HepG2 (cell line): Measurements from ENCODE around the gene GRIK4. TPM values are rescaled to one million over a fixed set of nuclear protein-coding genes. Genes with fewer than 3 reads are reported as not detected.

Source experiments
- ATAC-seq: fragments of 200-7000 bp; cut with Tn5 transposase; 3 replicates; pipeline ENCODE4 v1.9.1; 2020; ENCODE audit warnings: mild to moderate bottlenecking, moderate library complexity
- BruUV-seq: library from RNA; stranded (reverse); fragments of 400-500 nt; replicated peaks from 2 replicates; lab custom pipeline; 2021; lab: Mats Ljungman, UMichigan
- CTCF ChIA-PET: fragments of 300-600 bp; formaldehyde crosslinking; extraction: SDS; loops from one replicate; lab custom pipeline; 2021; ENCODE audit warnings: low total read pairs, inconsistent platforms, low intra/inter-chr PET ratio; lab: Yijun Ruan, JAX
- POLR2A ChIA-PET: fragments of 350-600 bp; sonication (Branson Sonifier 250); formaldehyde crosslinking; loops from one replicate; lab custom pipeline; 2020; ENCODE audit warnings: antibody characterized with exemption, inconsistent platforms; lab: Yijun Ruan, JAX
- DNase-seq: peaks from one replicate; pipeline ENCODE4 v3.0.0-alpha.2; 2015; ENCODE audit warnings: low spot score
- FAIRE-seq: peaks from 3 replicates; lab custom pipeline; 2011; peaks lifted over from hg19 to GRCh38; lab: Jason Lieb, UNC
- H2AFZ ChIP-seq: one replicate; pipeline ENCODE4 v1.6.1; 2011; ENCODE audit warnings: low read length, inconsistent platforms
- H3K27ac ChIP-seq: fragments of 300-600 bp; 3 replicates; pipeline ENCODE4 v1.8.0; 2011; ENCODE audit warnings: mixed run types, mild to moderate bottlenecking, mixed read lengths, low read length, inconsistent platforms; ENCODE audit not compliant: insufficient read depth; ENCODE audit errors: extremely low read length
- H3K27me3 ChIP-seq, 2 experiments: fragments of 200-600 bp in 1 of 2; 2 replicates in 1 of 2; 3 replicates in 1 of 2; pipeline versions ENCODE4 v1.6.0 to v1.8.0; 2011; ENCODE audit warnings: low read length in 2 of 2, mild to moderate bottlenecking in 2 of 2, moderate library complexity in 2 of 2, inconsistent platforms in 1 of 2; ENCODE audit not compliant: insufficient read depth in 2 of 2, control insufficient read depth in 1 of 2
- H3K36me3 ChIP-seq, 2 experiments: fragments of 200-600 bp in 1 of 2; replicated peaks in 1 of 2; 2 replicates in 1 of 2; 3 replicates in 1 of 2; pipeline versions ENCODE4 v1.5.1 to v1.8.0; 2011; ENCODE audit warnings: low read length in 2 of 2, inconsistent platforms in 1 of 2; ENCODE audit not compliant: insufficient read depth in 2 of 2, control insufficient read depth in 1 of 2
- H3K4me1 ChIP-seq: 2 replicates; pipeline ENCODE4 v1.5.1; 2012; ENCODE audit warnings: low read length, inconsistent platforms; ENCODE audit not compliant: insufficient read depth
- H3K4me2 ChIP-seq: 2 replicates; pipeline ENCODE4 v1.6.0; 2011; ENCODE audit warnings: low read depth, low read length, inconsistent platforms
- H3K4me3 ChIP-seq, 3 experiments: fragments of 200-600 bp in 1 of 3; sonication (generic), shearing (Covaris generic) in 1 of 3; replicated peaks in 1 of 3; 2 replicates each; pipeline ENCODE4 v1.5.1; 2011 to 2016; ENCODE audit warnings: low read length in 3 of 3, inconsistent platforms in 2 of 3, low read depth in 2 of 3, mild to moderate bottlenecking in 2 of 3, control low read depth in 1 of 3, mixed read lengths in 1 of 3; ENCODE audit not compliant: insufficient read depth in 1 of 3
- H3K79me2 ChIP-seq: one replicate; pipeline ENCODE4 v1.6.1; 2011; ENCODE audit warnings: low read length, inconsistent platforms; ENCODE audit not compliant: insufficient read depth
- H3K9ac ChIP-seq: 2 replicates; pipeline ENCODE4 v1.6.0; 2011; ENCODE audit warnings: mild to moderate bottlenecking, low read depth, low read length, inconsistent platforms; ENCODE audit not compliant: insufficient read depth
- H3K9me3 ChIP-seq: 2 replicates; pipeline ENCODE4 v1.5.1; 2012; ENCODE audit warnings: mild to moderate bottlenecking, low read length
- H4K20me1 ChIP-seq: 2 replicates; pipeline ENCODE4 v1.6.0; 2011; ENCODE audit warnings: inconsistent platforms, mild to moderate bottlenecking, low read length, moderate library complexity; ENCODE audit not compliant: insufficient read depth
- GZF1 ChIP-seq: sonication (generic); formaldehyde crosslinking; IDR thresholded peaks from 2 replicates; pipeline ENCODE4 v1.5.1; 2020; ENCODE audit warnings: mild to moderate bottlenecking, missing genetic modification reagents
- PBX2 ChIP-seq: IDR thresholded peaks from 2 replicates; pipeline ENCODE4 v1.6.1; 2016; ENCODE audit warnings: control low read depth
- RARG ChIP-seq: sonication (generic); formaldehyde crosslinking; IDR thresholded peaks from 2 replicates; pipeline ENCODE4 v1.4.0; 2020; ENCODE audit warnings: low read depth, mild to moderate bottlenecking, missing genetic modification reagents
- ZFP1 ChIP-seq: IDR thresholded peaks from 2 replicates; pipeline ENCODE4 v1.6.1; 2016
- ZNF512 ChIP-seq: sonication (generic); formaldehyde crosslinking; IDR thresholded peaks from 2 replicates; pipeline ENCODE4 v1.4.0; 2020; ENCODE audit warnings: mild to moderate bottlenecking, missing genetic modification reagents
- ZNF547 ChIP-seq: sonication (generic); formaldehyde crosslinking; IDR thresholded peaks from 2 replicates; pipeline ENCODE4 v1.5.1; 2020; ENCODE audit warnings: mild to moderate bottlenecking, missing genetic modification reagents
- ZNF775 ChIP-seq: sonication (generic); formaldehyde crosslinking; IDR thresholded peaks from 2 replicates; pipeline ENCODE4 v1.4.0; 2020; ENCODE audit warnings: missing genetic modification reagents, mild to moderate bottlenecking, moderate library complexity, borderline replicate concordance
- ZNF784 ChIP-seq: sonication (generic); formaldehyde crosslinking; IDR thresholded peaks from 2 replicates; pipeline ENCODE4 v1.5.1; 2020; ENCODE audit warnings: missing genetic modification reagents, mild to moderate bottlenecking, borderline replicate concordance
- ZNF883 ChIP-seq: sonication (generic); formaldehyde crosslinking; IDR thresholded peaks from 2 replicates; pipeline ENCODE4 v1.5.1; 2020; ENCODE audit warnings: mild to moderate bottlenecking, missing genetic modification reagents; ENCODE audit errors: not compliant biosample characterization
- ZSCAN30 ChIP-seq: sonication (generic); formaldehyde crosslinking; IDR thresholded peaks from 2 replicates; pipeline ENCODE4 v1.5.0; 2020; ENCODE audit warnings: mild to moderate bottlenecking, missing genetic modification reagents
- WGBS: methylation state at CpG from one replicate; pipeline ENCODE4 v1.1.6; 2017; ENCODE audit warnings: low lambda C conversion rate; 5-methylcytosine and 5-hydroxymethylcytosine counted together
- in situ Hi-C: cut with HindIII; loops from 2 replicates; pipeline ENCODE4 v1.10.0; 2017; ENCODE audit warnings: low pct_unique_long_range_greater_than_20kb; ENCODE audit not compliant: extremely low pct_ligation_motif_present
- intact Hi-C: fragments of 100-400 bp; cut with micrococcal nuclease; formaldehyde crosslinking; loops from one replicate; pipeline ENCODE4 v1.10.0; 2022; ENCODE audit not compliant: unreplicated experiment
- polyA plus RNA-seq, 8 experiments: library from polyadenylated mRNA; depleted of rRNA in 3 of 8; stranded (reverse) in 7 of 8; unstranded in 1 of 8; fragments of >200 nt; fragmentation: Illumina TruSeq in 4 of 8; extraction: Trizol in 4 of 8; gene quantifications; 2 replicates each; pipeline versions ENCODE4 v1.2.1 to v1.2.3, GENCODE V29; 2011 to 2016; ENCODE audit warnings: low read depth in 4 of 8, missing spikeins in 1 of 8, mixed read lengths in 1 of 8; ENCODE audit not compliant: insufficient read depth in 1 of 8
- total RNA-seq, 5 experiments: library from RNA; depleted of rRNA; stranded (reverse); fragments of >200 nt; fragmentation: Illumina TruSeq; extraction: Trizol; gene quantifications; 2 replicates each; pipeline ENCODE4 v1.2.3, GENCODE V29; 2016; ENCODE audit warnings: low read depth in 1 of 5
- TF ChIP-seq, protein P1 (sequence below): IDR thresholded peaks from 2 replicates; pipeline ENCODE4 v1.6.1; 2012; ENCODE audit warnings: low read length, improper control_type of control experiment
- TF ChIP-seq, protein P2 (sequence below): sonication (generic); formaldehyde crosslinking; IDR thresholded peaks from 2 replicates; pipeline ENCODE4 v1.4.0; 2020; ENCODE audit warnings: low read depth, mild to moderate bottlenecking, missing genetic modification reagents

GRIK4 gene
- total and polyA plus RNA-seq, 2 of the 13 experiments (the other 11 are each of a cell fraction or from before 2014, with no cell fraction given) = 0.04 to 0.07 TPM

DNA sequence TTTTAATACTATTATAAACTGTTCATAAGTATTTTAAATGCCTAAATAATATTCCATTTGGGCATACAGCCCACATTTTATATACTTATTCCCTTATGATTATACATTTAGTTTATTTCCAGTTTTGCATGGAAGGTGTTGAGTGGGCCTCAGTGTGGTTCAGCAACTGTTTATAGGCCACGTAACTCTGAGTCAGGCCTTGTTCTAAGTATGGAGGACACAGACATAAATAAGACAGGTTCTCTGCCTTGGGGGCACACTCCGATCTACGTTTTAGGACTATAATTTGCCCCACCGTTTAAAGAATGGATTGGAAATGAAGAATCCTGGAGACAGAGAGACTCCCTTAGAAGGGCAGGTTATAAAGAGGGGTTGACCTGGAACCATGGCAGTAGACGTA is 300.2 kb downstream of the GRIK4 start:
- H2AFZ ChIP-seq = no peak overlapping the region
- H3K4me2 ChIP-seq = no peak overlapping the region
- DNase-seq (no peak), ATAC-seq (no peak), FAIRE-seq (no peak)
- ChIA-PET POLR2A (no interaction called here), CTCF (no interaction called here)
- no peaks in the 10 kb centered on the region for H3K79me2 ChIP-seq
- no peak overlapping the region for H3K27ac ChIP-seq
- no TSS peak for BruUV-seq
- H4K20me1 ChIP-seq = no peaks in the 10 kb centered on the region
- in situ Hi-C loops = no loop called here
- peaks cover 48% of the 10 kb centered on the region for H3K4me1 ChIP-seq
- intact Hi-C loops = no loop called here
- no peak overlapping the region for H3K9ac ChIP-seq
- H3K9me3 ChIP-seq = no peaks in the 10 kb centered on the region
- TF ChIP-seq ZNF883 (CRISPR knock-in tag) (no peak), PBX2 (CRISPR knock-in tag) (no peak), ZFP1 (CRISPR knock-in tag) (no peak), GZF1 (CRISPR knock-in tag) (no peak), ZNF547 (no peak), ZNF775 (CRISPR knock-in tag) (no peak), ZSCAN30 (CRISPR knock-in tag) (no peak), ZNF512 (no peak), RARG (no peak), ZNF784 (CRISPR knock-in tag) (no peak)
- TF ChIP-seq, protein P1, sequence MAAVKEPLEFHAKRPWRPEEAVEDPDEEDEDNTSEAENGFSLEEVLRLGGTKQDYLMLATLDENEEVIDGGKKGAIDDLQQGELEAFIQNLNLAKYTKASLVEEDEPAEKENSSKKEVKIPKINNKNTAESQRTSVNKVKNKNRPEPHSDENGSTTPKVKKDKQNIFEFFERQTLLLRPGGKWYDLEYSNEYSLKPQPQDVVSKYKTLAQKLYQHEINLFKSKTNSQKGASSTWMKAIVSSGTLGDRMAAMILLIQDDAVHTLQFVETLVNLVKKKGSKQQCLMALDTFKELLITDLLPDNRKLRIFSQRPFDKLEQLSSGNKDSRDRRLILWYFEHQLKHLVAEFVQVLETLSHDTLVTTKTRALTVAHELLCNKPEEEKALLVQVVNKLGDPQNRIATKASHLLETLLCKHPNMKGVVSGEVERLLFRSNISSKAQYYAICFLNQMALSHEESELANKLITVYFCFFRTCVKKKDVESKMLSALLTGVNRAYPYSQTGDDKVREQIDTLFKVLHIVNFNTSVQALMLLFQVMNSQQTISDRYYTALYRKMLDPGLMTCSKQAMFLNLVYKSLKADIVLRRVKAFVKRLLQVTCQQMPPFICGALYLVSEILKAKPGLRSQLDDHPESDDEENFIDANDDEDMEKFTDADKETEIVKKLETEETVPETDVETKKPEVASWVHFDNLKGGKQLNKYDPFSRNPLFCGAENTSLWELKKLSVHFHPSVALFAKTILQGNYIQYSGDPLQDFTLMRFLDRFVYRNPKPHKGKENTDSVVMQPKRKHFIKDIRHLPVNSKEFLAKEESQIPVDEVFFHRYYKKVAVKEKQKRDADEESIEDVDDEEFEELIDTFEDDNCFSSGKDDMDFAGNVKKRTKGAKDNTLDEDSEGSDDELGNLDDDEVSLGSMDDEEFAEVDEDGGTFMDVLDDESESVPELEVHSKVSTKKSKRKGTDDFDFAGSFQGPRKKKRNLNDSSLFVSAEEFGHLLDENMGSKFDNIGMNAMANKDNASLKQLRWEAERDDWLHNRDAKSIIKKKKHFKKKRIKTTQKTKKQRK = no peak
- TF ChIP-seq, protein P2, sequence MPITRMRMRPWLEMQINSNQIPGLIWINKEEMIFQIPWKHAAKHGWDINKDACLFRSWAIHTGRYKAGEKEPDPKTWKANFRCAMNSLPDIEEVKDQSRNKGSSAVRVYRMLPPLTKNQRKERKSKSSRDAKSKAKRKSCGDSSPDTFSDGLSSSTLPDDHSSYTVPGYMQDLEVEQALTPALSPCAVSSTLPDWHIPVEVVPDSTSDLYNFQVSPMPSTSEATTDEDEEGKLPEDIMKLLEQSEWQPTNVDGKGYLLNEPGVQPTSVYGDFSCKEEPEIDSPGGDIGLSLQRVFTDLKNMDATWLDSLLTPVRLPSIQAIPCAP (CRISPR knock-in tag) = no peak
- TF ChIP-seq, all 625 proteins: peak for 0
- Histone ChIP-seq H3K36me3 (no peaks in the 10 kb centered on the region), H3K27me3 (no peaks in the 10 kb centered on the region), H3K4me3 (no peak overlapping the region)
- 70% methylated on average over 5 of the region's 5 CpGs for WGBS
